ENCODE results near the gene CSF3R.
A peak's percentile ranks its signal among the peaks of the same experiment; 100 is the strongest.

The CSF3R gene

DNA sequence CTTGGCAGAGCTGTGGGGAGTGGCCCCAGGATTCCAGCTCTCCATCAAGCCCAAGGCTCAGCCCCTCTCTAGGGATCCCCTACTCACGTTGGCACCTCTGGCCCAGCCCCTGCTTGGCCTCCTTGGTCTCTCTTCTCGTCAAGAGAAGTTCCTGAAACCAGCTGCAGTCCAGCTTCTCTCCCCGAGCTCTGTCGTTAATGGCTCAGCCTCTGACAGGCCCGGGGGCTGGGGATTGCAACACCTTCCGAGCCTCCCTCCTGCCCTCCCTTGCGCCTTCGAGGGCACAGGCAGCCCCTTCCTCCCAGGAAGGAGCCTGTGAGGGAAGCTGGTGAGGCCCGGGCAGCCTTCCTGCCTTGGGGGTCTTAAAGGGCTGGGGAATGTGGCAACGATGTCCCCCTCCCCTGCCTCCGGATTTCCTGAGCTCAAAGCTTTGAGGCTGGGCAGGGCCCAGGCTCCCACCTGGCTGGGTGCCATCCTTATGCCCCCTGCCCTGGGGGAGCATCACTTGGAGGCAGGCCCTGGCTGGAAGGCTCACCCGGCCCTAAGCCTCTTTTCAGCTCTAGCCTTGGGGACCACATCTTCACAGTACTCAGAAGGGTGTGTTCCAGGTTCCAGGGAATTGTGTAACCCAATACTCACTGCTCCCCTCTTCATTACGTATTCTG, at the start of gene CSF3R:
Gene CSF3R (minus strand): TSS at position 190 of the 665 bp plus-strand sequence. CDS start 3,417 bp downstream, outside the sequence.
- no peak for DNase-seq

DNA sequence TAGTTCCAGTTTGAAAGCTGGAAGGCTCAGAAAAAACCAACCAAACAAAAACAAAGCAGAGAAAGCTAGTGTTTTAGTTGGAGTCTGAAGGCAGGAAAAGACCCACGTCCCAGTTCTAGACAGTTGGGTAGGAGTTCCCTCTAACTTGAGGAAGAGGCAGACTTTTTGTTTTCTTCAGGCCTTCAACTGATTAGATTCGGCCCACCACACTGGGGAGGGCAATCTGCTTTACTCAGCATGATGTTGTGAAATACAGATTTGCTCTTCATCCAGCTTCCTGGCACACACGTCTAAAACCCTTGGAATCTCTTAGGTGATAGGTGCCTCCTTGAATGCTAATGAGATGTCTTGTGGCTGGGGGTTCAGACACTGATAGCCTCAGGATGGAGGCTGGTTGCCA, 49.1 kb upstream of the CSF3R start:
- DNase-seq = no peak

DNA sequence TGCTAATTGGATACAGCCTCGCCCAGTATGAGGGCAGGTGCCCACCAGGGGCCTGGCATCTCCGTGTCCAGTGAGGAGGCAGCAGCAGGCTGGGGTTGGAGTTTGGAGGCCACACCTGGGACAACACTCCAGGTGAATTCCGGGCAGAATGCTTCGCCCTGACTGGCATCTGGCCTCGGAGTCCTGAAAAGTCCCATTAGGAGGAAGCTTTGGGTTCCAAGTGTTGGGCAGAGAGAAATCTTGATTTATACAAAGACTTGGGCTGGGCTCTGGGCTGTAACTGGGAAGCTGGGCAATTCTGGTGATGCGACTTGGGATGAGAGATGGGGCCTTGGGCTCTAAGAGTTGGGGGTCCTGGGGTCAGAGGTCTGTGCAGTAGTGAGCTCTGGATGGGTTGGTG, 48.1 kb upstream of the CSF3R start:
- no peak for DNase-seq

DNA sequence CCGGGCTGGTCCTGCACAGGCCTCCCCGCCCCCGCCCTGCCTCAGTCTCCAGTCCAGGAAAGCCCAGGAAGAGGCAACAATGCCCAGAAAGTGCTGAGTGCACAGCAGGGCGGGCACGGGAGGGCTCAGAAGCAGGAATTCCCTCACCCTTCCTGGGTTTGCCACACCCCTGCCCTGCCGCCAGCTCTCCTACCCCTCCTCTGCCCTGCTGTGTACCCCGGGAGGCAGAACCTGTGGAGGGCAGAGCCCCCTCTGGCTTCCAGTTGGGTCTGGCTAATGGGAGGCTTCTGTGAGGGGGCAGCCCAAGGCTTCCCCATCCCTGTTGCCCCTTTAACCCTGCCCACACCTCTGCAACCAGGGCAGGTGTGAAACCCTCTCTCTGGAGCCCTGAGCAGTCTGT, 47.5 kb upstream of the CSF3R start:
- DNase-seq = no peak

DNA sequence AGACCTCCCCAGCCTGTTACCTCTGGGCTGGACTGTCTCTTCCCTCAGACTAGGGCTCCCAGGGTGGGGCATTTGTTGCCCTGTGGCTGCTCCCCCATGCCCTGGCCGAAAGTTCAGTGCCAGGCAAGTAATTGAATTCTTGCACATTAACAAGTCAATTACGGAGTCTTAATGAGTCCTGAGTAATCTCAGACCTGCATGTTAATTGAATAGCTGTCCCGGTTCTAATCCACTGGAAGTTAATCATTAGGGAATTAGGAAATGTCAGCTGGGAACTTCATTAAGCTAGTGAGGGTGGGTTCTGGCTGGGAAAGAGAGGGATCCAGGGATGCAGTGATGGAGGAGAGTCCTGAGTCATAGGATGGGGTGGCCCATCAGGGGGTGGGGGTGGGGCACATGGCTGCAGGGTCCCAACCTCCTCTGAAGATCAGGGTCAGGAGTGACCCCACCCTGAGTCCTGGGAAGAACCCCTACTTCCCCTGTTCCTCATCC, 47.1 kb upstream of the CSF3R start:
- no peak for DNase-seq

DNA sequence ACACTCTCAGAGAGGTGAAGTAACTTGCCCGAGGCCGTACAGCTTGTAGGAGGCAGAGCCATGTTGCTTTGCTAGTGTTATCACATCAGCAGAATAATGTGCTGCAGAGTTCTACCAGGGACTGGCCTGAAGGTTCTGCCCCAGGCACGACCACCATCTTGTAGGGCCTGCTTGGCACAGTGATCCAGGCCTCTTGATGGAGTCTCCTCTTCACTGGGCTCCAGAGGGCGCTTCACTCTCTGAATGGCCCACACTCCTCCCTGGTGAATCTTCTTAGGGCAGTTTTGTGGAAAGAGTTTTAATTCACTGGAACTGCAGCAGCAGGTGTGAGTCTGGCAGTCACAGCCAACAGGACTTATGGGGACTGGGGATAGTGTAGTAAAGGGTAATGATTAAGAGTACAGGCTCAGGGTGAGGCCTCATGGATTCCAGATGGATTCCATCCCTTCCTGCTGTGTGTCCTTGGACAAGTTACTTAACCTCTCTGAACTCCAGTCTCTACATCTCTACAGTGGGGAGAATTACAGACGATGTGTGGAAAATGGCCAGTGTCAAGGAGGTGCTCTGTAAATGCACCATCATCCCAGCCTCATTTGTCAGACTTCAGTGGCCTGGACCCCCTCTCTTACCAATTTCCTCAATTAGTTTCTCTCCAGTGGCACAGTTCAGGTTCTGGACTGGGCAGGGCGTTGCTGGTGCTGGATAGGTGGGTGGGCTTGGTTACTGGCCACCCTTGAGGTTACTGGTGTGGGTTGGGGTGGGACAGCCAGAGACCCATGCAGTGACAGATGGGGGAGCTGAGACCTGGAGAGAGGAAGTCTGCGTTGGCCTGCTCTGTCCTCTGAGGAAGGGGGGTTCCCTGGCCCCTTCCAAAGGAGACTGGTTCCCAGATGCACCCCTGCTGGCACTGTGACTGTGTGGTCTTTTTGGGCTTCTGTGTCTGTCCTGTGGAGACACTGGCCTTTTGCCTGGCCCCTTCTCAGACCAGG, 45.9 kb upstream of the CSF3R start:
- DNase-seq = no peak

DNA sequence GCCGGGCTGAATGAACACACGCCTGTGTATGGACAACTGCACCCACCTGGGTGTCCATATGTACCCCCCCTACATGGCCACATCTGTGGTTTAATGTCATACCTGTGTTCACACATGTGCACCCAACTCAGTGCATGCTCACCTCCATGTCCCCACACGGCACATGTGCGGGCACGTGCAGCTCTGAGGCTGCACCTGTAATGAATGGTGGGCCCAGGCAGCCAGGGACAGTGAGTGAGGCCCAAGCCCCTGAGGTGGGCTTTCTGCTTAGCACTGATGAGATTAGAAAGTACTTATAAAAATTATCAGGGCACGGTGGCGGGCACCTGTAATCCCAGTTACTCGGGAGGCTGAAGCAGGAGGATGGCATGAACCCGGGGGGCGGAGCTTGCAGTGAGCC, 42.5 kb upstream of the CSF3R start:
- no peak for DNase-seq

DNA sequence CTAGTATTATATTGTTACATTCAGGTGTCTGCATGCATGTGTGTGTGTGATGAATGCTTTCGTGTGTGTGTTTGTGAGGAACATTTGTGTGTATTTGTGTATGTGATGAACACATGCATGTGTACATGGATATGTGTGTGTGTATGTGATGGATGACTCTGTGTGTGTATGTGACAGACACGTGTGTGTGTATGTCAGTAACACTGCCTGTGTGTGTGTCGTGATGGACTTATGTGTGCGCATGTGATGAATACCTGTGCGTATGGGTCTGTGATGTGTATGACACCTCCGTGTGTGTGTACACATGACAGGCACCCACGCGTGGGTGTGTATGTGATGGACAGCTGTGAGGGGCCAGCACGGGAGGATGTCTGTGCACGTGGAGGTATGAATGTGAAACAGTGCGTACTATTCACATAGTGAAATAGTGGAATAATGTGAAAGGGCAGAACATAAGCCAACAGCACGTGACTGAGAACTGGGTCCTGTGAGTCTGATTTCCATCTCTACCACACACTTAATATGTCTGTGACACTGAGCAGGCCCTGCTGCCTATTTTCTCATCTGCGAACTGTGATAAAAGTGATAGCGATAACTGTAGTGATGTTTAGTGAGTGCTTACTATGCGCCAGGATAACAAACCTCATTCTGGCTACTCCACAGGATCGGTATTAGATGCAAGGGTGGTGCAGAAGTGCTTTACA, 41.8 kb upstream of the CSF3R start:
- no peak for DNase-seq

DNA sequence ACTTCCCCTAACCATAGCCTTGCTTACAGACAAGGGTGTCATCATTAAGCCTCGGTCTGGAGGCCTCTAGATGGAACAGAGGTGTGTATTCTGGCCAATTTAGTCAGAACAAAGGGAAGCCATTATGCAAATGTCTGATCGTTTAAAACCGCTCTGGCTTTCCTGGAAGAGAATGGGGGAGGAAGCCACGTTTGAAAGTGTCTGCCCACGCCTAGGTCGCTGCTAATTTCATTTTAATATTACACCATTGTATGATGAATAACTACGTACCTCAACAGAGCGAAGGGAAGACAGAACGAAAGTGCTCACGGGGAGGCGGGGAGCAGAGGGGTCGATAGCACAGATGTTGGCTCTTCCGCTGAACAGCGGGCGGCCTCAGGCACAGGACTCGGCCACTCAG, 41.1 kb upstream of the CSF3R start:
- DNase-seq = no peak

DNA sequence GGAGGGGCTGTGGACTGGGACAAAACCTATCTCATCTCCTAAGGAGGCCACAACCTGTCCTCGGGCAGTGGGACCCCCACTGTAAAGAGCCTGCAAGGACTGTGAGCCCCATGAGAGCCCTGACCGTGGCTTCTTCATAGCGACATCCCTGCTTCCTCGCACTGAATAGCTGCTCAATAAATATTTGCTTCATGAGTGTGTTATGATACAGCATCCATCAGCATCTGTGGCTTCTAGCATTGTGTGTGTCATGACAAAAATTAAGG, 40.5 kb upstream of the CSF3R start:
- no peak for DNase-seq

DNA sequence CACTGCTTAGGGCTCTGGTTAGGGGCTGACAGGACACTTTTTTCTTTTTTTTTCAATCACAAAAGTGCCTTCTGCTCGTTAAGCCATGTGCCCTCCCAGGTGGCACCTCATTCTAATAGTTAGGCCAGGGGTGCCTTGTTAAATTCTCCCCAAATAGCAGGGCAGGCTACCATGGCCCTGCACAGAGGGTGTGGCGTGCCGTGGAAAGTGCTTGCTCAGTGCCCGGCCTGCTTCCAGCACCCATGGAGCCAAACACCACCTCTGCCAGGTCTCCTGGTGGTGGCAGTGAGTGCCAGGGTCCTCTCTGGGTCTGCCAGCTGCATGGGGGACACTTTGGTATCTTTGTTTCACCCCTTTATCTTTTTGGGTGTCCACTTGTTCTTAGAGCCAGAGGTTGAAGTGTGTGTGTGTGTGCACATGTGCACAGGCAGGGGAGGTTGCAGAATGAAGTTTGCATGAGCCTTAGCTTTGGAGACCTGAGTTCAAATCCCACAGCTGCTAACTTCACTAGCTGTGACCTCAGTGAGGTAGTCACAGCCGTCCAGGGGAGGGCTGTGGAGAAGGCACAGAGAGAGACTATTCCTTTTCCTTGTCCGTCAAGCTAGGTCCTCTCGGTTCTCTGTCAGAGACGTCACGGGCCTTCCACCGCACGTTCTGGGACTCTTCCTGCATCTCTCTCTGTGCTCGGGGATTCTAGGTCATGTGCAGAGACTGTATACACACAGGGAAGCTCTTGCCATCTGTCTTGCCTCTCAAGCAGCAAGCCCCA, 39.9 kb upstream of the CSF3R start:
- no peak for DNase-seq

DNA sequence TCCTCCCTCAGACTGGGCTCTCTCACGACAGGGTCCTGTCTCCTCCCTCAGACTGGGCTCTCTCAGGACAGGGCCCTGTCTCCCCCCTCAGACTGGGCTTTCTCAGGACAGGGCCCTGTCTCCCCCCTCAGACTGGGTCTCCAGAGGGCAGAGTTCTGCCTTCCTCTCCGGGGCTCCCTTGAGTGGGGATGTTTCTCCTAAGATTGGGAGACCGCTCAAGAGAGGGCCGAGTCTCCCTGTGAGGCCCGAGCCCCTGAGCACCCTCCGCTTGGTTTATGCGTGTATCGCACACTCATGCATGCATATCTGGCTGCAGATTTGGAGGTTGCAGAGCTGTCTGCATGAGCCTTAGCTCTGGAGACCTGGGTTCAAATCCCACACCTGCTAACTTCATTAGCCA, 39.3 kb upstream of the CSF3R start:
- DNase-seq = no peak

DNA sequence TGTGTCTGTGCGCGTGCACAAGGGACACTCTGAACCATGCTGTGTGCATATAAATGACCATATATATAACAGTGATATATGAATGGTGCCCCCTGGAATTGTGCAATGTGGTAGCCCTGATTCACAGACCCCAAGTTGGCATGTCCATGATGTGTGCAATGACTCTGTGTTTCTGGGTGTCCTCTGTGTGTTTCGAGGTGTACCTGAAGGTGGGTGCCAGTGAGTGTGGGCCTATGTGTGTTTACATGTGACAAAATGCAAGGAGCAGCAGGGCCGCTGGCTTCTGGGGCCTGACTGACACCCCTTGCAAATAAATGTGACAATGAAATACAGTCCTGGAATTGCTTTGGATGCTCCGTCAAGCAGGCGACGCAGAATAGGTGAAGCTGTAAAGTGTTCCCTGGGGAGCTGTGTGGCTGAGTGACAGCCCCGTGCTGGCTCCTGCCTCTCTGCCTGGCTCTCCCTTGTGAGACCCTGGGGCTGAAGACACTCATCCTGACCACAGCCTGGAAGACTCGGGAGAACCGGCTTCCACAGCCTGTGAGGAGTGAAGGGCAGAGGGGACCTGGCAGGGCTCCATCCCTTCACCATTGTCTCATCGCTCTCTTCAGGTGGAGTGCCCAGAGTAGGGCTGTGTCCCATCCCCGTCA, 38.2 kb upstream of the CSF3R start:
- no peak for DNase-seq

DNA sequence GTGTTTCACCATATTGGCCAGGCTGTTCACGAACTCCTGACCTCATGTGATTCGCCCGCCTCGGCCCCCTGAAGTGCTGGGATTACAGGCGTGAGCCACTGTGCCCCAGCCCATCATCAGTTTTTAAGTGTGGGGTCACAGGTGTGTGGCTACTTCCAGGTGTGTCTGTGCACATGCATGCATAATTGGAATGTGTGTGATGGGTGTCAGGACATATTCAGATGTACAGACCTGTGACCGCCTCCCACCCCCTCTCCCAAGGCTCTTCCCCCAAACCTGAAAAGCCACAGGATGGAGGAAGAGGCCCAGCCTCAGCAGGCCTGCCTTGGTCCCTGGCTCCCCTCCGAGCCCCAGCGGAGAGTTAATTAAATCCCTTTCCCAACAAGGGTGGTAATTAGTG, 37.3 kb upstream of the CSF3R start:
- DNase-seq = no peak

DNA sequence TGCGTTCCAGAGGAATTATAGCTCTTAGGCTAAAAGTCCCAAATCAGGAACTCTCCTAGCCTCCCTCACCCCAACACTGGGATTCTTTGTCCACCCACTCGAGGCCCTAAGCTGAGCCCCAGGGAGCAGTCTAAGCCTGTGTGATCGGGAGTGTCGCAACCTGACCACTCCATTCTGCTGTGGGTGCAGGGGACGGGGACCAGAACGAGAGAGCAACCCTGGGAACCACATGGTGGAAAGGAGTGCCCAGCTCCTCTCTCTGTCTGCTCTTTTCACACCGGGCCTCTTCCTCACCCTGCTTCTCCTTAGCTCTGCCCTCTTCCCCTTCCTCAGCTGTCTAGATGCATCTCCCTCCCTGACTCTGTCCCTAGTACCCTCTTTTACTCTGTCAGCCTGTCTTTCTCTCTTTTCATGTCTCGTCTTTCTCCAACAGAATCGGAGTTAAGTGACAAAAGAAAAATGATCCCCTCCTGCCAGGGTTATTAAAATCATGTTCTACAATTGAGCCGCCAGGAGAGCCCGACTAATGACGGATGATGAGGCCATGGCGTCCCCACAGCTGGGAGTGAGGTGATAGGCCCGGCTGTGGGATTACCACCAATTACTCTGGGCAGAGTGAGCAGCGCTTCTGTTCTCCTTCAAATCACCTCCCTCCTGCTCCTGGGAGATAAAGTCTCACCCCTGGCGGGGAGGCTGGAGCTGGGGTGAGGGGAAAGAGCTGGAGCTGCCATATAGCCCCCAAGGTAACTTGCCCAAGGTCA, 34.5 kb upstream of the CSF3R start:
- no peak for DNase-seq

DNA sequence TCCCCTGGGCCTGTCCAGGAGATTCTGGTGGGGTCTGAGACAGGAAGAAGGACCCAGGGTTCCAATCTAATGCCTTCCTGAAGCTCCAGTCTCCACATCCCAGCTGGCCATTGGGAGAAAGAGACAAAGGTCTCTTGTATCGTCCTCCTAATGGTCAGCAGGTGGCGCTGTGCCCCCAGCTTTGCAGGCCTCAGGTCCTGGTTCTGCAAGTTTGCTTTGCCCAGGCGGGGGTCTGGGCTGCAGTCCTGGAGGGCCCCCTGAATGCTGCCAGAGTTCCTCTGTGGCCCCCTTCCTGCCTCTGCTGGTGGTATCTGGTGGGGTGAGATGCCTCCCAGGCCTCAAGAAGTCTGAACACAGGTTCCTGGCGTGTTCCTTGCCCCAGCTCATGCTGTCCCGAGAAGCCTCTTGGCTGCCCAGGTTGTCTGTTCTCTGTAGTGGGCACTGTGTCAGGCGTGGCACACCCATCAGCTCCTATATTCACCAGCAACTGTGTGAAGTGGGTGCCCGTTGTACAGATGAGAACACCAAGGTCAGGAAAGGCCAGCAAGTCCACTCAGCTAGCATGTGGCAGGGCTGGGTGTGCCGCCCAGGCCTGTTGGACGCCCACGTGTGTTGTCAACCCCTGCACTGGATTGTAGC, 33.8 kb upstream of the CSF3R start:
- peak; percentile 61 to 81 for DNase-seq

DNA sequence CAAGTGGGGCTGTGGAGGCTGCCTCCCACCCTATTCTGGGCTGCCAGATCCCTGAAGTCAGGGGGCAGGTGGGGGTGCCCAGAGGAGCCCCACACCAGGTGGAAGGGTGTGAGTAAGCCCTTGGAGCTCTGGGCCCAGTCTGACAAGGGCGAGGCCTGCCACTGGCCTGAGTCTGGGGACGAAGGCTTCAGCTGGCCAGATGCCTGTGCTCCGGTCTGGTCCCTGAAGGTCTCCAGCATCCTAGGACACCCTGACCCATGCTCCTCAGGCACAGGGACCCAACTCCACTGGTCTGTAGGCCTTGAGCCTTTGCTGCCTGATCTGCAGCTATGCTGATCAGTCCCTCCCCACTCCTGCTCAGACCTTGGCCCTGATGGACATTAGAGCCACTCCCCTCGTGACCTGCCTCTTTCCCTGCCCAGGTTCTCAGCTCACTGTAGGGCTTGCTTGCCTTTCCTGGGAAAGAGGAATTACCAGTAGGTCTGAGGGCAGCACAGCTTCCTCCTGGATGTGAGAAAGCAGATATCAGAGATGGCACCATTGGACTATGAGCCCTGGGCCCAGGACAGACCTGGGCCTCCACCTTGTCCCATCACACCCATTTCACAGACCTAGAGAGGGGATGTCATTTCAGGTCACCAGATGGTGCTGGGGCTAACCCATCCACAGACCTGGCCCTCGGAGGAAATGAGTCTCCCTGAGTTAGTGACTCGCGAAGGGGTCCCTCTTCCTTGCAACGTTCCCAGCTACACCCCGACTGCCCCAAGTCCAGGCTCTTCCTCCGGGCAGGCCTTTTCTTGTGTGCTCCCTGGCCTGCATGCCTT, 32.8 kb upstream of the CSF3R start:
- no peak for DNase-seq

DNA sequence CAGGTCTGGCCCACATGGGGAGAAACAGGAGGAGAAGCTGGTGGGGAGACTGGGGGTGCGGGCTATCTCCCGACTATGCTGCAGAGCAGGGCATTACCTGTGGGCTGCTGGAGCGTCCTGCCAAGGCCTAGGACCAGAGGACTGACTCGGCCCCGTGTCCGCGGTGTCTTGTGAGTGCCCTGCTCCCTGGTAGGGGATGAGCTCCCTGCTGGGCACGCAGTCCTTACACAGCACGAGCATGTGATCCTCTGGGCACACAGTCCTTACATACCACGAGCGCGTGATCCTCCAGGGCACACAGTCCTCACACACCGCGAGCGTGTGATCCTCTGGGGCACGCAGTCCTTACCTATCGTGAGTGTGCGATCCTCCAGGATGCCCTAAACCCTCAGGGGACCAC, 31.8 kb upstream of the CSF3R start:
- no peak for DNase-seq

DNA sequence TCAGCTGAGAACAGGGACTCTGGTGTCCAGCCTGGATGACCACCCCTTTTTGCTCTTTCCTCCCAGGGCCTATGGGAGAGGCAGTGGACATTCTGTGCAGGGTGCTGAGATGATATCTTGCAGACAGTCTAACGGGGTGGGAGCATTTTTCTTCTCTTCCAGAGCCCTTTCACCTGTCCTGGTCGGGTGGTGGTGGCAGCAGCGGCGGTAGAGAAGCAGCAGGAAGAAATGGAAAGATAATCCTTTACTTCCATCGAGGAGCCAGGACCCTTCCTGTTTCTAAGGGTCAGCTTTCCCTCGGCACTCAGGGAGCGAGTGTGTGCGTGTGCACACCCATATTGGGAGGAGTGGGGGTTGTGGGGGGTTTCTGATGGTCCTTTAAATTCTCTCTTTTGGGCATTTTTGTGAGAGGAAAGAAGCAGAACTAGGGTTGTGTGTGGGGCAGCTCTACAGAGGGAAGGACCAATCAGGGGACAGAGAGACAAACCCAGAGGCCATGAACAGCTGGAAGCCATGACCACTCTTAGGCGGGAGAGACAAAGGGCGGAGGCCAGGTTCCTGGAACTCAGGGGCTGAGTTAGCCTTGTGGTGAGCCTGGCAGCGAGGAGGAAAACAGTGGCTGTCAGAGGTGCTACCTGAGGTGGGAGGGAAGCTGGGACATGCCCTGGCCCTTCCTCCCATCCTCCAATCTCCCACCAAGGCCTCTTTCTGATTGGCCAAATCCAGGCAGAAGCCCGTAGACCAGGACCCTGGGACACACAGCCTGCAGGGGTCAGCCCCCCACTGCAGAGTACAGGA, 31.2 kb upstream of the CSF3R start:
- DNase-seq = no peak
